Sigmoid colon (tissue), 7 donors: ENCODE measurements around the gene TMEM18. TPM values are rescaled to one million over a fixed set of nuclear protein-coding genes. Genes with fewer than 3 reads are reported as not detected.

Experiments
- DNase-seq: peaks from one replicate; pipeline ENCODE4 v3.0.0-alpha.2; 2019
- H3K27ac ChIP-seq, 4 donors: fragments of 200-600 bp; sonication (generic); one replicate each; pipeline ENCODE4 v1.5.1; 2016 to 2019; ENCODE audit warnings: mild to moderate bottlenecking in 1 of 4
- H3K27me3 ChIP-seq, 3 donors: fragments of 200-600 bp; sonication (generic); one replicate each; pipeline ENCODE4 v1.5.1; 2019; ENCODE audit warnings: mild to moderate bottlenecking in 1 of 3
- H3K36me3 ChIP-seq, 4 donors: fragments of 200-600 bp; sonication (generic); one replicate each; pipeline ENCODE4 v1.5.1; 2016 to 2019
- H3K4me1 ChIP-seq, 4 donors: fragments of 200-600 bp; sonication (generic); one replicate each; pipeline ENCODE4 v1.5.1; 2017 to 2019
- H3K4me3 ChIP-seq, 4 donors: fragments of 200-600 bp; sonication (generic); one replicate each; pipeline ENCODE4 v1.5.1; 2017 to 2019; ENCODE audit warnings: mild to moderate bottlenecking in 2 of 4, moderate library complexity in 1 of 4
- H3K9me3 ChIP-seq, 4 donors: fragments of 200-600 bp in 3 of 4; sonication (generic) in 3 of 4; one replicate each; pipeline versions ENCODE4 v1.5.1 to v1.6.1; 2013 to 2019
- EP300 ChIP-seq, 4 donors: sonication (generic); formaldehyde crosslinking; IDR thresholded peaks; one replicate each; pipeline ENCODE4 v1.6.1; 2017; ENCODE audit warnings: antibody characterized with exemption in 4 of 4
- POLR2A ChIP-seq, 2 donors: fragments of 450-650 bp; IDR thresholded peaks; one replicate each; pipeline ENCODE4 v1.6.1; 2016; ENCODE audit warnings: antibody characterized with exemption in 2 of 2, mild to moderate bottlenecking in 2 of 2, moderate library complexity in 2 of 2
- POLR2AphosphoS5 ChIP-seq, 4 donors: sonication (generic); formaldehyde crosslinking; IDR thresholded peaks; one replicate each; pipeline ENCODE4 v1.6.1; 2017; ENCODE audit warnings: antibody characterized with exemption in 4 of 4
- WGBS, 2 donors: extraction: QIAGEN DNeasy Blood & Tissue Kit; methylation state at CpG; one replicate each; pipeline ENCODE4 v1.1.7; 2013; 5-methylcytosine and 5-hydroxymethylcytosine counted together
- intact Hi-C: fragments of 100-400 bp; cut with DNase I; formaldehyde crosslinking; loops from one replicate; pipeline ENCODE4 v1.15.1; 2023
- polyA plus RNA-seq, 3 donors: library from polyadenylated mRNA; stranded (reverse); fragments of 200-250 nt; gene quantifications; one replicate each; pipeline ENCODE4 v1.2.3, GENCODE V29; 2013
- total RNA-seq, 4 donors: library from RNA; depleted of rRNA; stranded (reverse); fragments of >200 nt; gene quantifications; one replicate each; pipeline ENCODE4 v1.1.0, GENCODE V29; 2016
- TF ChIP-seq, protein P1 (sequence below), 4 experiments: fragments of 450-650 bp in 3 of 4; fragments of 200-600 bp in 1 of 4; IDR thresholded peaks; one replicate each; pipeline ENCODE4 v1.5.1; 2016 to 2019; ENCODE audit warnings: antibody characterized with exemption in 4 of 4, mild to moderate bottlenecking in 3 of 4, moderate library complexity in 2 of 4
- donor health status: healthy with polysubstance abuse.
- donor health status: Bipolar disorder and iron deficiency.
- donor health status: healthy.

TMEM18 gene
- total and polyA plus RNA-seq, 7 donors: 10.6 to 26.8 (median 22.7) TPM

DNA sequence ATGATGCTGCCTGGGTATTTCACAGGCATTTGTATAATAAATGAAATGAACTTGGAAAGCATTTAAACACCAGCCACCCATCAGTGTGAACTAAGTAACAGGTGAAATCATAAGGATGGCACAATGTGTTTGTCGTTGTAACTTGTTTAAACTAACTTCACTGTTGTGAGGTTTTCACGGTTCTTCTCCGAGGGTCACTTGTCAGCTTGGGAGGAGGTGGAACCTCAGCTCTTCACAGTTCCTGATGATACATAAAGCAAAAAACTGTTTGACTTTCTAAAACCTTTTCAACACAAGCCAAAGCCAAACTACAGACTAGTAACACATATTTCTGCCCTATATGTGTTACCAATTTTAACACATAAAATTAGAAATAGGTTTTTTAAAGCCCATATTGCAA, 13.1 kb downstream of the TMEM18 start:
- H3K9me3 ChIP-seq: peaks cover 0 to 6% (median 4%) of the 10 kb centered on the region in 4 donors
- no peak for DNase-seq
- H3K4me1 ChIP-seq: peaks cover 0 to 5% (median 0%) of the 10 kb centered on the region in 4 donors
- peaks cover 0 to 17% (median 3%) of the 10 kb centered on the region in 3 donors for H3K27me3 ChIP-seq
- no peak overlapping the region for H3K27ac ChIP-seq
- intact Hi-C loops: no loop called here
- 90 to 94% methylated on average over 3 of the region's 3 CpGs for WGBS, 2 donors
- H3K36me3 ChIP-seq: peaks cover 9 to 47% (median 22%) of the 10 kb centered on the region in 4 donors
- TF ChIP-seq POLR2AphosphoS5 (IDR thresholded peaks at IDR 0.05) (no peak), POLR2A (IDR thresholded peaks at IDR 0.05) (no peak), EP300 (IDR thresholded peaks at IDR 0.05) (no peak)
- TF ChIP-seq, protein P1, sequence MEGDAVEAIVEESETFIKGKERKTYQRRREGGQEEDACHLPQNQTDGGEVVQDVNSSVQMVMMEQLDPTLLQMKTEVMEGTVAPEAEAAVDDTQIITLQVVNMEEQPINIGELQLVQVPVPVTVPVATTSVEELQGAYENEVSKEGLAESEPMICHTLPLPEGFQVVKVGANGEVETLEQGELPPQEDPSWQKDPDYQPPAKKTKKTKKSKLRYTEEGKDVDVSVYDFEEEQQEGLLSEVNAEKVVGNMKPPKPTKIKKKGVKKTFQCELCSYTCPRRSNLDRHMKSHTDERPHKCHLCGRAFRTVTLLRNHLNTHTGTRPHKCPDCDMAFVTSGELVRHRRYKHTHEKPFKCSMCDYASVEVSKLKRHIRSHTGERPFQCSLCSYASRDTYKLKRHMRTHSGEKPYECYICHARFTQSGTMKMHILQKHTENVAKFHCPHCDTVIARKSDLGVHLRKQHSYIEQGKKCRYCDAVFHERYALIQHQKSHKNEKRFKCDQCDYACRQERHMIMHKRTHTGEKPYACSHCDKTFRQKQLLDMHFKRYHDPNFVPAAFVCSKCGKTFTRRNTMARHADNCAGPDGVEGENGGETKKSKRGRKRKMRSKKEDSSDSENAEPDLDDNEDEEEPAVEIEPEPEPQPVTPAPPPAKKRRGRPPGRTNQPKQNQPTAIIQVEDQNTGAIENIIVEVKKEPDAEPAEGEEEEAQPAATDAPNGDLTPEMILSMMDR (IDR thresholded peaks at IDR 0.05): no peak
- H3K4me3 ChIP-seq: no peak overlapping the region

DNA sequence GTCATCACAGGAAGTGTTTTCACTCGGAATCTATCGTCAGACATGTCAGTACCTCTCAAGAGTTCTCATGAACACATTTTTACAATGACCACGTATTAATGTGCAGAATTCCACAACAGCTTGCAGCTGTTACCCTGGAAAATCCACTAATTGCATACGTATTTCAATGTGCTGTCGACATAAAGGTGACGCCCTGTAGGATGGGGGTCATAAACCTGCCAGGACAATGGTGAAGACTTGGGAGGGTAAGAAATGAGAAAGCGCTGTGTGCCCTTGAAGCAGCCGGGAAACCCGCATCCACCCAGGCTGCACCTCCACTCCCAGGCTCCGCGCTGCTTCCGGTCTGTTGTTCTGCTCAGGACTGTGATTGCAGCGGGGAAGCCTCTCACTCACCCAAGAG, 14.0 kb downstream of the TMEM18 start:
- TF ChIP-seq EP300 (IDR thresholded peaks at IDR 0.05): no peak
- no peak for TF ChIP-seq POLR2A (IDR thresholded peaks at IDR 0.05)
- TF ChIP-seq POLR2AphosphoS5 (IDR thresholded peaks at IDR 0.05): no peak
- TF ChIP-seq, protein P1 (IDR thresholded peaks at IDR 0.05): no peak
- DNase-seq: no peak
- intact Hi-C loops: no loop called here
- Histone ChIP-seq H3K27ac (no peak overlapping the region), H3K36me3 (peaks cover 5 to 39% (median 14%) of the 10 kb centered on the region in 4 donors), H3K4me3 (no peak overlapping the region), H3K9me3 (peaks cover 0 to 6% (median 4%) of the 10 kb centered on the region in 4 donors), H3K27me3 (peaks cover 0 to 25% (median 3%) of the 10 kb centered on the region in 3 donors), H3K4me1 (peaks cover 0 to 5% (median 0%) of the 10 kb centered on the region in 4 donors)
- WGBS, 2 donors: 81 to 88% methylated on average over 13 of the region's 13 CpGs

DNA sequence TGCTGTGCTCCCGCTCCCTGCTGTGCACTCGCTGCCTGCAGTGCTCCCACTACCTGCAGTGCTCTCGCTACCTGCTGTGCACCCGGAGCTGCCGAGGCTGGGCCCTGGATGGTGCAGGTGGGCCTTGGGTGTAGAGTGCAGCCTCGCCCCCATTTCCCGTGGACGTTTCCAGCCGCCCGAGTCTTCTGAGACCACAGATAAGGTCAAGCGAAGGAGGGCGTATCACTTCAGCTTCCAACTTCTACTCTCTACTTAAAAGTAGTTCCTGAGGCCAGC, 15.9 kb downstream of the TMEM18 start:
- WGBS, 2 donors: 90 to 91% methylated on average over 12 of the region's 12 CpGs
- Histone ChIP-seq H3K27me3 (peaks cover 0 to 30% (median 8%) of the 10 kb centered on the region in 3 donors), H3K36me3 (peaks cover 0 to 27% (median 8%) of the 10 kb centered on the region in 4 donors), H3K4me3 (no peak overlapping the region), H3K27ac (no peak overlapping the region), H3K9me3 (peaks cover 0 to 6% (median 4%) of the 10 kb centered on the region in 4 donors), H3K4me1 (no peaks in the 10 kb centered on the region)
- intact Hi-C loops: no loop called here
- no peak for TF ChIP-seq EP300 (IDR thresholded peaks at IDR 0.05)
- TF ChIP-seq POLR2AphosphoS5 (IDR thresholded peaks at IDR 0.05): no peak
- no peak for TF ChIP-seq POLR2A (IDR thresholded peaks at IDR 0.05)
- TF ChIP-seq, protein P1 (IDR thresholded peaks at IDR 0.05): no peak
- no peak for DNase-seq

DNA sequence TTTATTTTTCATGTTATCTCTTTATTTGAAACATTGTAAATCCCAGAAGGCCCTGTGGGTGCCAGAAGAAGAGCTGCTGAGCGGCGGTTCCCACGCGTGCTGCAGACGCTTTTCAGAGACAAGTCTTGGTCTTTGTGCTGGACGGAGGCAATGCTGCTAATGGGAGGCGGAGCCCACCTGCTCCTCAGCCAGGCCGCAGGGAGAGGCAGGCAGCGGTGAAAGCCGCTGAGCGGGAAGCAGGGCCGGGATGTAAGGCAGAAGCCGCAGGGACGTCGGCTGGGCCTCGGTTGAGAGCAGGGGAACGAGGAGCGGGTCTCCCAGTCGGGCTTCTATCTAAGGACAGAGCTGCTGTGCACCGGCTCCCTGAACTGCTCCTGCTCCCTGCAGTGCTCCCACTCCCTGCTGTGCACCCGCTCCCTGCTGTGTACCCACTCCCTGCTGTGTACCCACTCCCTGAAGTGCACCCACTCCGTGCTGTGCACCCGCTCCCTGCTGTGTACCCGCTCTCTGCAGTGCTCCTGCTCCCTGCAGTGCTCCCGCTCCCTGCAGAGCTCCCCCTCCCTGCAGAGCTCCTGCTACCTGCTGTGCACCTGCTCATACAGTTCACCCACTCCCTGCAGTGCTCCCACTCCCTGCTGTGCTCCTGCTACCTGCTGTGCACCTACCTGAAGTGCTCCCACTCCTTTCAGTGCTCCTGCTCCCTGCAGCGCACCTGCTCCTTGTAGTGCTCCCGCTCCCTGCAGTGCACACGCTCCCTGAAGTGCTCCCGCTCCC, 16.4 kb downstream of the TMEM18 start:
- Histone ChIP-seq H3K4me3 (no peak overlapping the region), H3K27me3 (peaks cover 0 to 30% (median 8%) of the 10 kb centered on the region in 3 donors), H3K9me3 (peaks cover 0 to 5% (median 4%) of the 10 kb centered on the region in 4 donors), H3K4me1 (no peaks in the 10 kb centered on the region), H3K27ac (no peak overlapping the region), H3K36me3 (peaks cover 0 to 22% (median 3%) of the 10 kb centered on the region in 4 donors)
- TF ChIP-seq, protein P1 (IDR thresholded peaks at IDR 0.05): no peak
- TF ChIP-seq POLR2AphosphoS5 (IDR thresholded peaks at IDR 0.05): no peak
- no peak for DNase-seq
- WGBS, 2 donors: 63 to 76% methylated on average over 29 of the region's 29 CpGs
- intact Hi-C loops: no loop called here
